HL-60 (cell line): ENCODE results near the gene NME3.

Source experiments
- POLR2AphosphoS5 ChIP-seq: IDR thresholded peaks from 2 replicates; pipeline ENCODE4 v1.6.1; 2012; ENCODE audit warnings: low read depth
- TF ChIP-seq, protein P1 (sequence below): IDR thresholded peaks from one replicate; pipeline ENCODE4 v1.5.1; 2011; ENCODE audit warnings: low read length, control low read depth, inconsistent platforms; ENCODE audit not compliant: insufficient read depth

DNA sequence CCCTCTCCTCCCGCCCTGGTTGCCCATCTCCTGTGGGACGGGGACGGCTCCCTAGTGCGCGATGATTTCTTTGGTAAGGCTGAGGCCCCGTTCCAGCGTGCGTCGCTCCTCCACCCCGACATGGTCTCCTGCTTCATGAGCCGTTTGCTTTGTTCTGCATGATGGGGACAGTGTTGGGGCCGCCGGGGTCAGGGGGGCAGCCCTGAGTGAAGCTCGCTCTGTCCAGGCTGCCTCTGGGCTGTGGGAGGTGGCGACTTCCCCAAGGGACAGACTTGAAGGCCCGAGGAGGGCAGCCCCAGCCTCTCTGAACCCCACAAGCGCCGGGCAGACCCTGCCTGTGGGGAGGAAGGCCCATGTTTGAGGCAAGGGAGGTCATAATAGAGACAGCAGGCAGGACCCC is 12.4 kb downstream of the NME3 start:
- TF ChIP-seq, protein P1, sequence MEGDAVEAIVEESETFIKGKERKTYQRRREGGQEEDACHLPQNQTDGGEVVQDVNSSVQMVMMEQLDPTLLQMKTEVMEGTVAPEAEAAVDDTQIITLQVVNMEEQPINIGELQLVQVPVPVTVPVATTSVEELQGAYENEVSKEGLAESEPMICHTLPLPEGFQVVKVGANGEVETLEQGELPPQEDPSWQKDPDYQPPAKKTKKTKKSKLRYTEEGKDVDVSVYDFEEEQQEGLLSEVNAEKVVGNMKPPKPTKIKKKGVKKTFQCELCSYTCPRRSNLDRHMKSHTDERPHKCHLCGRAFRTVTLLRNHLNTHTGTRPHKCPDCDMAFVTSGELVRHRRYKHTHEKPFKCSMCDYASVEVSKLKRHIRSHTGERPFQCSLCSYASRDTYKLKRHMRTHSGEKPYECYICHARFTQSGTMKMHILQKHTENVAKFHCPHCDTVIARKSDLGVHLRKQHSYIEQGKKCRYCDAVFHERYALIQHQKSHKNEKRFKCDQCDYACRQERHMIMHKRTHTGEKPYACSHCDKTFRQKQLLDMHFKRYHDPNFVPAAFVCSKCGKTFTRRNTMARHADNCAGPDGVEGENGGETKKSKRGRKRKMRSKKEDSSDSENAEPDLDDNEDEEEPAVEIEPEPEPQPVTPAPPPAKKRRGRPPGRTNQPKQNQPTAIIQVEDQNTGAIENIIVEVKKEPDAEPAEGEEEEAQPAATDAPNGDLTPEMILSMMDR, result no peak
- TF ChIP-seq POLR2AphosphoS5, result no peak
